SK-N-MC (cell line): Measurements from ENCODE around the gene CYP4F22.

Experiments
- EZH2 ChIP-seq: fragments of 200-600 bp; sonication (generic); IDR thresholded peaks from one replicate; pipeline ENCODE4 v1.6.1; 2017; ENCODE audit warnings: antibody characterized with exemption
- POLR2AphosphoS5 ChIP-seq: IDR thresholded peaks from 2 replicates; pipeline ENCODE4 v1.6.1; 2012; ENCODE audit warnings: mild to moderate bottlenecking, low read depth, low read length, borderline replicate concordance

GRCh38 chr19:15538774-15539173, 30.4 kb downstream of the CYP4F22 start:
- TF ChIP-seq POLR2AphosphoS5 (no peak), EZH2 (no peak)
